Subcutaneous abdominal adipose tissue (tissue), 5 donors: ENCODE measurements around the gene LHX2.

ENCODE experiments used
- H3K27ac ChIP-seq: one replicate; pipeline ENCODE4 v1.7.0; 2013; ENCODE audit warnings: low read depth, mild to moderate bottlenecking, inconsistent platforms, low read length, moderate library complexity
- H3K27me3 ChIP-seq, 5 donors: one replicate each; pipeline ENCODE4 v1.7.0; 2013; ENCODE audit warnings: low read length in 5 of 5, inconsistent platforms in 1 of 5; ENCODE audit not compliant: control insufficient read depth in 5 of 5, insufficient read depth in 4 of 5
- H3K36me3 ChIP-seq, 5 donors: one replicate each; pipeline ENCODE4 v1.7.0; 2013; ENCODE audit warnings: low read length in 5 of 5; ENCODE audit not compliant: control insufficient read depth in 5 of 5, insufficient read depth in 5 of 5
- H3K4me1 ChIP-seq, 5 donors: one replicate each; pipeline ENCODE4 v1.7.0; 2013; ENCODE audit warnings: low read length in 5 of 5, mild to moderate bottlenecking in 3 of 5, moderate library complexity in 1 of 5; ENCODE audit not compliant: control insufficient read depth in 5 of 5, insufficient read depth in 5 of 5
- H3K4me3 ChIP-seq, 5 donors: one replicate each; pipeline ENCODE4 v1.7.0; 2013; ENCODE audit warnings: low read length in 5 of 5, low read depth in 1 of 5
- H3K9ac ChIP-seq, 5 donors: one replicate each; pipeline ENCODE4 v1.7.0; 2013; ENCODE audit warnings: low read length in 5 of 5, mild to moderate bottlenecking in 4 of 5, moderate library complexity in 3 of 5
- H3K9me3 ChIP-seq, 5 donors: one replicate each; pipeline ENCODE4 v1.7.0; 2013; ENCODE audit warnings: low read length in 5 of 5; ENCODE audit not compliant: control insufficient read depth in 5 of 5
- donor health status: healthy.
- donor health status: healthy.
- donor health status: healthy.
- donor health status: healthy.
- donor health status: healthy.

Gene LHX2

DNA sequence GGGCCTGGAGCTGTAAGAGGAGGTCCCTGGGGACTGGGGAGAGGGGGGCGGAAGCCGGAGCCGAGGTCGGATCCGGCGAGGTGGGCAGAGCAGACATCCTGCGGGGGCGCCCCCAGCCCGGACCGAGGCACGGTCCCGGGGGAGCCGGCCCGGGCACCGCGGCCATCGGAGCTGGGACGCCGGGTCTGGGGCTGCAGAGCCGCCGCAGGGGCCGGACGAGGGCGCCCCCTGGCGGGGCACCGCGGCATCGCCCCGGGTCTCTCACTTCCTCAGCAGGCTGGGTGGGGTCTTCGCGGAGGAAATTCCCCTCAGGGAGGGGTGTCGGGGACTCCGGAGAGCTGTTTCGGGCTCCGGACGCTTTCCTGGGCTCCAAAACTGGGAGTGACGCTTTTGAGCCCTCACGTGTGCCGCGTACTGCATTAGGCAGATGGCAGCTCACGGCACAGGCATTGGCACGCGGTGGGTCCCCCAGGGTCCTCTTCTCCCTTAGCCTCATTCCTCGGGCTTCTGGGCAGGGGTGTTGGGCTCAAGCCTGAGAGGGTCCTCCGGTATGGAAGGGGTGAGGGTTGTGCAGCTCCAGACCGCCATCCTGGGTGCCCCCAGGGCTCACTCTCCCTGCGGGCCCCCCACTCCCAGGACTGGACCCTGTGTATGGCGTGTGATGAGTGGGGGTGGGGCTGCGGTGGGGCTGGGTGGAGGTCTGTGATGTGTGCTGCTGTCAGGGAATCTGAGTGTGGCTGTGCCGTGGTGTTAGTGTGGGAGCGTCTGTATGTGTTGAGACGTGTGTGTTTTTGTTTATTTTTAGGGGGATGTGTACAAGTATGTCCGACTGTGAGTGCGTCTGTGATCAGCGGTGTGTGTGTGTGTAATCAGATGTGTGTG lies 29.6 kb downstream of the LHX2 start:
- peaks cover 0 to 32% (median 19%) of the 10 kb centered on the region in 5 donors for H3K4me1 ChIP-seq
- H3K27ac ChIP-seq, result no peak overlapping the region
- H3K4me3 ChIP-seq, result peak overlapping the region; percentile 48 to 63 (median 53)
- H3K9me3 ChIP-seq, result peaks cover 0 to 3% (median 0%) of the 10 kb centered on the region in 5 donors
- peaks cover 24 to 56% (median 35%) of the 10 kb centered on the region in 5 donors for H3K27me3 ChIP-seq
- H3K9ac ChIP-seq, result peak overlapping the region in 2 of 5 donors; percentile 28 to 52
- H3K36me3 ChIP-seq, result no peaks in the 10 kb centered on the region

GRCh38 chr9:124041817-124042116 lies 30.2 kb downstream of the LHX2 start:
- Histone ChIP-seq H3K27me3 (peaks cover 23 to 50% (median 30%) of the 10 kb centered on the region in 5 donors), H3K9me3 (peaks cover 0 to 3% (median 0%) of the 10 kb centered on the region in 5 donors), H3K4me1 (peaks cover 0 to 32% (median 19%) of the 10 kb centered on the region in 5 donors), H3K4me3 (no peak overlapping the region), H3K9ac (no peak overlapping the region), H3K27ac (no peak overlapping the region), H3K36me3 (no peaks in the 10 kb centered on the region)

- peaks cover 0 to 32% (median 21%) of the 10 kb centered on the region in 5 donors for H3K4me1 ChIP-seq
- H3K9ac ChIP-seq, result no peak overlapping the region
- H3K9me3 ChIP-seq, result peaks cover 0 to 3% (median 0%) of the 10 kb centered on the region in 5 donors
- H3K36me3 ChIP-seq, result no peaks in the 10 kb centered on the region
- peaks cover 19 to 45% (median 25%) of the 10 kb centered on the region in 5 donors for H3K27me3 ChIP-seq
- H3K4me3 ChIP-seq, result no peak overlapping the region
- H3K27ac ChIP-seq, result no peak overlapping the region
Measured at GRCh38 chr9:124042201-124042721, 30.7 kb downstream of the LHX2 start.

DNA sequence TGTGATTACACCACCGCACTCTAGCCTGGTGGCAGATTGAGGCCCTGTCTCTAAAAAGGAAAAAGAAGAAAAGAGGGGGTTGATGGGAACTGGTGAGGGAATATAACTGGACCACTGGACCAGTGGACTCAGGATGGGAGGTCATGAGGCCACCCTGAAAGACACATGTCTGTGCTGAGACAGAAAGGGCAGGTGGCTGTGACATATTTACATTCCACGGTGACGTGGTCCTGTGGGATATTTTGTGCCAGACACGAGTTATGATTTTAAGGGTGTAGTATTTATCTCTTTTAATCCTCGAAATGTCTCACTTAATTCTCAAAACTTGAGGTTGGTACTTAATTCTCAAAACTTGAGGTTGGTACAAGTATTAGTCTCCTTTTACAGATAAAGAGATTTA lies 32.9 kb downstream of the LHX2 start:
- Histone ChIP-seq H3K9me3 (peaks cover 0 to 3% (median 0%) of the 10 kb centered on the region in 5 donors), H3K4me3 (no peak overlapping the region), H3K4me1 (peaks cover 0 to 32% (median 23%) of the 10 kb centered on the region in 5 donors), H3K36me3 (no peaks in the 10 kb centered on the region), H3K27ac (no peak overlapping the region), H3K27me3 (peaks cover 12 to 33% (median 19%) of the 10 kb centered on the region in 5 donors), H3K9ac (no peak overlapping the region)

- peaks cover 0 to 3% (median 0%) of the 10 kb centered on the region in 5 donors for H3K9me3 ChIP-seq
- H3K4me3 ChIP-seq, result peak overlapping the region in 4 of 5 donors; percentile 47 to 52 (median 48)
- no peaks in the 10 kb centered on the region for H3K36me3 ChIP-seq
- H3K27me3 ChIP-seq, result peaks cover 12 to 28% (median 19%) of the 10 kb centered on the region in 5 donors
- H3K9ac ChIP-seq, result peak overlapping the region in 2 of 5 donors; percentile 51 to 68
- peaks cover 0 to 32% (median 23%) of the 10 kb centered on the region in 5 donors for H3K4me1 ChIP-seq
- H3K27ac ChIP-seq, result no peak overlapping the region
Measured at GRCh38 chr9:124045076-124045829, 33.7 kb downstream of the LHX2 start.

GRCh38 chr9:124045830-124046177 lies 34.2 kb downstream of the LHX2 start:
- peaks cover 0 to 27% (median 19%) of the 10 kb centered on the region in 5 donors for H3K4me1 ChIP-seq
- peak overlapping the region in 2 of 5 donors; percentile 51 to 68 for H3K9ac ChIP-seq
- H3K4me3 ChIP-seq, result peak overlapping the region in 4 of 5 donors; percentile 47 to 52 (median 48)
- H3K9me3 ChIP-seq, result peaks cover 0 to 3% (median 0%) of the 10 kb centered on the region in 5 donors
- no peak overlapping the region for H3K27ac ChIP-seq
- no peaks in the 10 kb centered on the region for H3K36me3 ChIP-seq
- H3K27me3 ChIP-seq, result peaks cover 12 to 25% (median 19%) of the 10 kb centered on the region in 5 donors

- Histone ChIP-seq H3K27ac (no peak overlapping the region), H3K27me3 (peaks cover 11 to 25% (median 18%) of the 10 kb centered on the region in 5 donors)
Measured at GRCh38 chr9:124046189-124046588, 34.6 kb downstream of the LHX2 start.

DNA sequence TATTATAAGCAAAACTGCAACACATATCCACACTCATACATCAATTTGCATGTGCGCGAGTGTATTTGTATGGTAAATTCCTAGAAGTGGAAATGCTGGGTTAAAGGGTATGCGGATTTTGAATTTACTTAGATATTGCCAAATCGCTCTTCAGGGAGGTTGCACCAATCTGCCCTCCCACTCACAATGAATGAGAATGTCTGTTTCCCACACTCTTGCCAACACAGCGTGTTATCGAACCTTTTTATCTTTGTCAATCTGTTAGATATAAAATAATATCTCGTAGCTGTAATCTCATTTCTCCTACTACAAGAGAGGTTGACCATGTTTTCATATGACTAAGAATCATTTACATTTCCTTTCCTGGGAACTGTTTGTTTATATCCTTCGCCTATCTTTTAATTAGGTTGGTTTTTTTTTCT lies 35.7 kb downstream of the LHX2 start:
- Histone ChIP-seq H3K9me3 (no peaks in the 10 kb centered on the region), H3K4me1 (peaks cover 0 to 12% (median 11%) of the 10 kb centered on the region in 5 donors), H3K36me3 (no peaks in the 10 kb centered on the region), H3K9ac (no peak overlapping the region), H3K27ac (no peak overlapping the region), H3K4me3 (no peak overlapping the region), H3K27me3 (peaks cover 4 to 19% (median 12%) of the 10 kb centered on the region in 5 donors)

More at GRCh38 chr9:124046189-124046588, 34.6 kb downstream of the LHX2 start:
- peaks cover 0 to 23% (median 17%) of the 10 kb centered on the region in 5 donors for H3K4me1 ChIP-seq
- peaks cover 0 to 3% (median 0%) of the 10 kb centered on the region in 5 donors for H3K9me3 ChIP-seq
- no peaks in the 10 kb centered on the region for H3K36me3 ChIP-seq
- H3K4me3 ChIP-seq, result no peak overlapping the region
- H3K9ac ChIP-seq, result no peak overlapping the region

DNA sequence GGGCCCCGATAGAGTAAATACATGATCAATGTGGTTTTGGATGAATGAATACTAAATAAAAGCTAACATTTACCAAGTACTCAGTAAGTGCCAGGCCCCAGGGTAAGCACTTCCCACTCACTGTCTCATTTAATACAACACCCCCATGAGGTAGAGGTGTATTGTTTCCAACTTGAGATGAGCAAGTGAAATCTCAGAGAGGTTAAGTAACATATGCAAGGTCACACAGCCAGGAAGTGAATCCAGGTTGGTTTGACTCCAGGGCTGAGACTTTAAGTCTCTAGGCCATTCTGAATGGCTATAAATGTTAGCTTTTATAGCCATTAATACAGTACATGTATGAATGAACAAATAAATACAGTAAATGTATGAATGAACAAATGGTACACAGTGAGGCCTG lies 39.4 kb downstream of the LHX2 start:
- Histone ChIP-seq H3K9me3 (peaks cover 0 to 3% (median 0%) of the 10 kb centered on the region in 5 donors), H3K27ac (no peak overlapping the region), H3K9ac (no peak overlapping the region), H3K36me3 (no peaks in the 10 kb centered on the region), H3K4me1 (peaks cover 0 to 5% (median under 1%) of the 10 kb centered on the region in 5 donors), H3K27me3 (peaks cover under 1 to 10% (median 3%) of the 10 kb centered on the region in 5 donors), H3K4me3 (no peak overlapping the region)
